NCI-H524 treated with DMSO at 0.1 percent for 48 hours (cell line): ENCODE measurements around the gene SMIM5.

Experiments
- DNase-seq: peaks from one replicate; lab custom pipeline; 2025; lab: John Stamatoyannopoulos, UW

The SMIM5 gene

DNA sequence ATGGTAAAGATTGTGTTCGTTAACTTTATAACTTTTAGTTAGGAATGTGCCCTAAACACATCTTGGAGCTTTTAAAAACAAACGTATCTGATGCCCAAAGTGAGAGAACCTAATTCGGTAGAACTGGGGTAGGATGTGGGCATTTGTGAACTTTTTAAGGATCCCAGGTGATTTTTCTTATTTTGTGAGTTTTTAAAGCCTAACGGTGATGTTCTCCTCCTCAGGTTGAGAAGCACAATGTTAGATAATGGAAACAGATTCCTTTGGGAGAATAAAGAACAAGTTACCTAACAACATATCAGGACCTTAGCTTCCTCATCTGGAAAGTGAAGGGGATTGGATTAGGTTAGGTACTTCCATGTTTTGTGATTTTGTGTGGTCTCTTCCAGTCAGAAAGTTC is 34.6 kb downstream of the SMIM5 start:
- no peak for DNase-seq

DNA sequence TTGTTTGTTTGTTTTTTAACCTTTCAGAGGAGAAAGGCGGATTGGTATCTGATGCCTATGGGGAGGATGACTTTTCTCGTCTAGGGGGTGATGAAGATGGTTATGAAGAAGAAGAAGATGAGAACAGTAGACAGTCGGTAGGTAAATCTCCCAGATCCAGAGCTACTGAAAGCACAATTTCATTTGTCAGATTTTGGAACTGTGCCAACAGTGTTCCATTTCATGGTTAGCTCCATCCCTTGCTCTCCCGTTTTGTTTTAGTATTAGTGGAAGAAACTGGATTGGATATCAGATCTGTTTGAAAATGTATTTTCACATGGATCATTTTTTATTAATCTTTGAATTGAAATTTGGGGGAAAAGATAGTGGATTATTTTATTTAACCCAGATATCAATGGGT is 35.3 kb downstream of the SMIM5 start:
- no peak for DNase-seq

DNA sequence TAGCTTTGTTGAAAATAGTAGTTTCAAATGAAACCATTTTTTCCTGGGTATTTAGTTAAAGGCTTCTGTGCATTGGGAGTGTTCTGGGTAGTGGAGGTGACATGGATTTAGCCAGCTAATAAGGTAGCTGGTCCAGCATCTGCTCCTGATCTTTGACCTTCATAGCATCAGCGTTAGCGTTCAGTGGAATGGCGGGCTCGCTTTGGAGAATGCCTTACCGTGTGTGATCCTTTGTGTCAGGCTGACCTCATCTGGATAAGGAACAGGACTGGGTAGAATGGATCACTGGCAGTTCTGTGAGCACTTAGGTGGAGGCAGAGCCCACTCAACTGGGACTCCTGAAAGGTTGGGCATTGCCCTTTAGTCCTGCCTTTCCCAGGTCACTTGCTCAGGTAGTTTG is 37.6 kb downstream of the SMIM5 start:
- DNase-seq = no peak

DNA sequence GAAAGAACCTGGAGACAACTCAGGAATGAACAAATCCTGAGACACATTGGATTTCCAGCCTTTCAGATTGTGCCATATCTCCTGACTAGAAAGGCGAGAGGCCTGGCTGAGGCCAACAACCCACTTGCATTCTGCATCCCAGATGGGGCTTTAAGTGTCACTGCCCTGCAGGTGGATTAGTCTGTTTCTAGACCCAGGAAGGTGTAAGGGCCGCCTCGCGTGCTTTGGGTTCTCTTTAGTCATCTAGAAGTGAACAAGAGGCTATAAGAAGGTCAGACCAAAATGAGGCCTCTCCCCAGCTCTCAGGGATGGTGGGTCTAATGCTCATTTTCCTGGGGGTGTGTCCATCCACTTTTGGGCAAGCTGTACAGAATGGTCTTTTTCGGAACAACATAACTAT is 38.8 kb downstream of the SMIM5 start:
- DNase-seq = no peak

DNA sequence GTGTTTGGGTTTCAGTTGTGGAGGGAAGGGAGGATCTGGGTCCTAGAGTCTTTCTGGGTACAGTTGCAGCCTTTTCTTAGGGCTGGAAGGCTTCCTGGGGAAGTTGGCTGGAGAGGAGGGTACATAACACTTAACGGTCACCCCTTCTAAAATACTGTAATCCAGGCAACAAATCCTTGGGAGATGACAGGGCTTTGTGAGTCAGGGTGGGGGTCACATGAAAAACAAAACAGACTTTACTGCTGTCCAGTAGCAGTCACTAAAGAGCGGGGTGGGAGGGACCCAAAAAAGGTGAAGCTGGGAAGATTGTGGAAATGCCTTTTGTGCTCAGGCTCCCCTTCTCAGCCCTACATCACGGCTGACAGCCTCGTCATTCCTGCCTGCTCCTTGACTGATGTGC is 40.3 kb downstream of the SMIM5 start:
- DNase-seq = no peak

DNA sequence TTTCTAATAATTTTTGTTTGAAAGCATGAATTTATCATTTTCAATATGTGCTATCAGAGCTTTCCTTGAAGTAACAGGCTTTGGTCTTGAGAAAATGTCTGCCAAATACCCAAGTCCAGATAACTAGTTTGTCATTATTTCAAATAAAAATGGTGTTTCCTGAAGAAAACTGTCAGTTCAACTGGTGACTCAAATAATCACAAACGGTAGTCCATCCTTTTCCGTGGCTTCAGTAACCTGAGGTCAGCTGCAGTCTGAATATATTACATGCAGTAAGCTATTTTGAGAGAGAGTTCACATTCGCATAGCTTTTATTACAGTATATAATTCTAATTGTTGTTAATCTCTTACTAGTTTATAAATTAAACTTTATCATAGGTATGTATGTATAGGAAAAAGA is 43.2 kb downstream of the SMIM5 start:
- no peak for DNase-seq

DNA sequence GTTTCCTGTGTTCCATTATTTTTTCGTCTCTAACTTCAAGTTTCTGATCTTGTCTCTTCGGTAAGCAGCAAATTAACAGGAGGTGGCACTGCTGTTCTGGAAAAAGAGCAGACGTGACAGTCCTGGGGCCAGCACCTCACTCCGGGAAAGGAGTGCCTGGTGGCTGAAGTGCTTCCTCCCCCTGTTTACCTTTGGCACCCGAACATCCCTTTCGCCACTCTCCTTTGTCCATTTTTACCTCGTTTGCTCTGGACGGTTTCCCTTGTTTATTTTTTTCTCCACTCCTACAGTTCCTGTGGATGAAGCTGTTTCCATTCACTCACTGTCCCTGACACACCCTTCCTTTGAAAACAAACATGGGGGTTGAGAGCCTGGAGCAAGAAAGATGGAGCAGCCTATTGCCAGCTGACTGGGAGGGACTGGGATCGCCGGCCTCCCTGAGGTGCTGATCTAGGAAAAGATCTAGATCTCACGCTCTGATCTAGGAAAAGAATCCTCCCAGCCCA is 46.5 kb downstream of the SMIM5 start:
- DNase-seq = no peak

DNA sequence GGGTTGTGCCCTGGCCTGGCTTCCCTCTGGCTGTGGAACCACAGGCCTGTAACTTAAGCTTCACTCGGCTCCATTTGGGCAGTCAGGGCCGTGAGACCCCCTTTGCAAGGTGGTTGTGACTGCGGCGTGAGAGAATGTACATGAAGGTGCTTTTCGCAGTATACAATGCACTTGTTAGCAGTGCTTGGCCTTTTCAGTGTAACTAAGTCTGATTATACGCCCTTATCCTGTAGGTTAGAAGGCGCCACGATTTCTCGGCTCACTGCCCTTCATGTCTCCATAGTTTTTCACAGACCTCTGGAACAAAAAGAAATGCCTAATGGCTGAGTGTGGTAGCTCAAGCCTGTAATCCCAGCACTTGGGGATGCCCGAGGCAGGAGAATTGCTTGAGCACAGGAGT is 47.2 kb downstream of the SMIM5 start:
- DNase-seq = no peak

DNA sequence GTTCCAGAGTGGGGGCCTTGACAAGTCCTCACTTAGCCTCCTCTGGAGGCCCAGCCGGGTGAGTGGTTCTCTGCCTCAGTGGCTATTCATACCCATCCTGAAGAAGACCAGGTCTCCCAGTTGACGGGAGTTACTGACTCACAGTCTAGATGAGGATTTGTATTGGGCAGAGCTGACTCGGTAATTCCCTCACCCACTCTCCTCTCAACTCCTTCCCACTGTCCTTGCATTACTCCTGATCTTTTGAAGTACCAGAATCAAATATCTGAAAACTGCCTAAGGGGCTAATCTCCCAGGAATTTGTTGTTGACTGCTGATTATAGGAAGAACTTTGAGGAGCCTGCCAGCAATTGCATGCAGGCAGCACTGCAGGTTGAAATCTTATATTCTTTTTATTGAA is 48.1 kb downstream of the SMIM5 start:
- DNase-seq = no peak

DNA sequence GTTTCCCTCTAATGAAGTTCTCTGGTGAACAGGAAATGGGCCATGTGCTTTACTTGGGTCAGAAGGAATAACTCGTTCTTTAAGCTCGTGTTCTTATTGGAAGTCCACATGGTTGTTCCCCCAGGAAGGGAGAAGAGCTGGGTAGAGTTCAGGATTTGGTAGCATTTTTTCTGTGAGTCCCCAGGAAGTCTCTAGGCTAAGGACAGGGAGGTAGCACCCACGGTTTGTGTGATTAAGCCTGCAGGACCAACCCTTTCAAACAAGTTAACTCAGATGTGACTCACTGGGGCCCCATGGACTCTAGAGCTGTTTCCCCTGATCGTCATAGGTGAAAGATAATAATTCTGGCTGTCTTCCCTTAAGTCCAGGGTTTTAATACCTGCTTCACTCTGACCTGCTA is 50.3 kb downstream of the SMIM5 start:
- DNase-seq = no peak

DNA sequence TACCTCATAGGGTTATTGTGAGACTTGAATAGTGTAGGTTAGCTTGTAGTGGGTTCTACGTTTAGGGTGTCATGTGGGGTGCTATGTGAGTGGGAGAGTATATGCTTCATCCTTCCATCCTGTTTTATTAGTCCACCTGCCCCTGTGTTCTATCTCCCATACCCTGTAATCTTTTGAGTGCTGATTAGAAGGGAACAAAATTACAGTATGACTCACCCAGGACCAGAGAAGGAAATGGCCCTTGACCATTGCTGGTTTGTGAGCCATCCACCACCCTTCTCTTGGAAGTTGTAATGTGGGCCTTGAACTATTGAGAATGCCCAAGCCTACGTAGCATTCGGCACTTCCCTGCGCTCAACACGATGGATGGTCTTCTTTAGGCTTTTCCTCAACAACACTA is 51.0 kb downstream of the SMIM5 start:
- DNase-seq = no peak

DNA sequence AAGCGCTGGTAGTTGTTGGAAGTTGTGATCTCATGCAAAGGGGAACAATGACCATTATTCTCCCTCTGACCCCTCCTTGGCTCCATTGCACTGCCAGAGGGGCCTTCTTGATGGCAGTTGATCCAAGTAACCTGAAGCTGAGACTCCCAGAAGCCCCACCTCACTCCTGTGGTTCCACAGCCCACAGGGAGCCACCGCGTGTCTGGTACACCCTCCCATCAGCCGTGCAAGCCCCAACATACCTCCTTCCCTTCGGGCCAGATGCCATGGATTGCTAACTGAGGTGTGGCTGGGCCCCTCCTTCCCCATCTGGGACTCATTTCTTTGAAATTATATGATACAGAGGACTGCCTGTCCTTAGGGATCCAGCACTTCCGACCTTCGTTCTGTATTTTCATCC is 51.7 kb downstream of the SMIM5 start:
- no peak for DNase-seq

DNA sequence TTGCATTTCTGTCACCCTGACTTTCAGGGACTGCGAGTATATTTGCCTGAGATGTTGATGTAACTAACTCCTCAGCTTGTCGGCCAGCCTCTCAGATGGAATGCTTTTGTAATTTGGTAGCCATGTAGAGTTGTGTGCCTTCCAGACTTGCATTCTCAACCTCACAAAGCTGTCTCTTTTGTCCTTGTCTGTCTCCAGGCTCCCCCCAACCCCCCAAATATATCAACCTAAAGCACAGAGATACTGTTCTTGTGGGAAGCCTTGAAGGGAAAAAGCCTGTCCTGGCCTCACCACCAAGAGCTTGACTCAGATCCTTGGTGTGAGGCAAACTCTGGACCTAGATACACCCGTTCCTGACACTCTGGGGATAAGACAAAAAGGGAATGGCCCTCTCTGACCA is 52.3 kb downstream of the SMIM5 start:
- DNase-seq = no peak

DNA sequence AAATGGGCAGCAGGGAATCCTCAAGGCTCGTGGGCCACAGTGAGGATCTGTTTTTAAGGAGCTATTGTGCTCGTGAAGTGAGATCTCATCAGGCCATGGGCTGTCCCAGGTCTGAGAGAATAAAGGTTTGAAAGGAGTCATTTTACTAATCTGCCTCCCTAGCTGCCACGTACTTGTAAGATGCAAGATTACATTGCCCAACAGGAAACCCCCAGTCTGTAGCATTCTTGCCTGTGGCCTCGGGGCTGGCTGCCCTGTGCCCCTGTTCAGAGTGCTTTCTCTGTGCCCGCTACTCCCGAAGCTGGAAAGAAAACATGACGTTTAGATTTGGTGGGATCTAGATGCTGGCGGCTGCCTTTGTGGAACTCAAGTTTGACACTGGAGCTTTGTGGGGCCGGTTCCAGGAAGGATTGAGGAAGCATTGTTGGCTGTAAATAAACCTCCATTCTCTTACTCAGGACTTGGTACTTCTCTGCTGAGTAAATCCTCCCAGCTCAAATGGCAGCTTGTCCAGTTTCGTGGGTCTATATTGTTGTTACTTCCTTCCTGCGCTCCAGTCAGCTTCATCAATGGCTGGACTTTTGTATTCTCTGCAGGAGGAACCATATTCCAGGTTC is 55.1 kb downstream of the SMIM5 start:
- no peak for DNase-seq

DNA sequence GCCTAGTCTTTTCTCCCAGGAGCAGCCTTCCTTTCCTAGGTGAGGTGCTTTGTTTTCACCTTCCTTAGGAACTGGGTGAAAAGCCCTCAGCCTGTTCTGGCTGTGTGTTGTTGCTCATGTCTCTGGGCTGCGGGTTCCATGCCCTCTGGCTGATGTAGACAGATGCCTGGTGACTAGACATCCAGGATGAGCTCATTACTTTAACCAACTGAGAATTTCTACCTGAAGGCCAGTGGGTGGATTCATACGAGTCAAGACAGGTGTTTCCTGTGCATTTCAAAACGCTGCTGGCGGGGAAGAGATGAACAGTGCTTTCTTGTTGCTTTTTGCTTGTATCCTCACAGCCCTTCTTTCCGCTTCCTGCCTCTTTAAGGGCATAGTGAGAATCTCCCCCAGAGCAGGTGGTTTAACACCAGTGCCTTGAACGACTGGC is 56.2 kb downstream of the SMIM5 start:
- DNase-seq = no peak
